Neutrophil (primary cell): Measurements from ENCODE around the gene OARD1.

Experiments
- H3K27ac ChIP-seq: fragments of 200-600 bp; sonication (generic); 2 replicates; pipeline ENCODE4 v1.5.1; 2016; ENCODE audit warnings: mild to moderate bottlenecking, moderate library complexity
- H3K27me3 ChIP-seq: fragments of 200-600 bp; sonication (generic); 2 replicates; pipeline ENCODE4 v1.6.0; 2016; ENCODE audit warnings: mild to moderate bottlenecking
- H3K36me3 ChIP-seq: fragments of 200-600 bp; sonication (generic); 2 replicates; pipeline ENCODE4 v1.5.1; 2017
- H3K4me1 ChIP-seq, 2 experiments: fragments of 200-600 bp in 1 of 2; sonication (generic) in 1 of 2; 1 replicate in 1 of 2; 2 replicates in 1 of 2; pipeline versions ENCODE4 v1.5.1 to v1.6.1; 2013 to 2016; ENCODE audit warnings: low read depth in 1 of 2, low read length in 1 of 2, mild to moderate bottlenecking in 1 of 2, moderate library complexity in 1 of 2; ENCODE audit not compliant: control insufficient read depth in 1 of 2, insufficient read depth in 1 of 2
- H3K4me3 ChIP-seq, 2 experiments: fragments of 200-600 bp in 1 of 2; sonication (generic) in 1 of 2; 1 replicate in 1 of 2; 2 replicates in 1 of 2; pipeline ENCODE4 v1.5.1; 2013 to 2016; ENCODE audit warnings: low read depth in 1 of 2, low read length in 1 of 2, mild to moderate bottlenecking in 1 of 2, moderate library complexity in 1 of 2
- H3K9me3 ChIP-seq: fragments of 200-600 bp; sonication (generic); 2 replicates; pipeline ENCODE4 v1.5.1; 2016
- CTCF ChIP-seq: fragments of 200-600 bp; sonication (generic); IDR thresholded peaks from 2 replicates; pipeline ENCODE4 v1.5.1; 2016; ENCODE audit warnings: antibody characterized with exemption

Gene OARD1

GRCh38 chr6:41042226-41043055 lies 29.7 kb downstream of the OARD1 start, which contains the start of gene TSPO2:
Gene TSPO2 (plus strand): TSS chr6:41042467. CDS start chr6:41042986, 519 bp downstream.
- Histone ChIP-seq H3K27ac (no peak within 1 kb of the TSS), H3K27me3 (no peaks in the 10 kb centered on the region), H3K4me3 (no peak within 1 kb of the TSS), H3K4me1 (no peaks in the 10 kb centered on the region), H3K9me3 (no peaks in the 10 kb centered on the region), H3K36me3 (no peaks in the 10 kb centered on the region)
- no peak for TF ChIP-seq CTCF

- Histone ChIP-seq H3K27me3 (no peaks in the 10 kb centered on the region), H3K36me3 (no peaks in the 10 kb centered on the region), H3K4me3 (no peak overlapping the region), H3K9me3 (no peaks in the 10 kb centered on the region), H3K27ac (no peak overlapping the region), H3K4me1 (no peaks in the 10 kb centered on the region)
- no peak for TF ChIP-seq CTCF
Measured at GRCh38 chr6:41040940-41041536, 31.1 kb downstream of the OARD1 start.

- no peaks in the 10 kb centered on the region for H3K27me3 ChIP-seq
- no peaks in the 10 kb centered on the region for H3K4me1 ChIP-seq
- no peaks in the 10 kb centered on the region for H3K36me3 ChIP-seq
- H3K9me3 ChIP-seq = no peaks in the 10 kb centered on the region
- H3K27ac ChIP-seq = no peak overlapping the region
- no peak for TF ChIP-seq CTCF
- no peak overlapping the region for H3K4me3 ChIP-seq
Measured at GRCh38 chr6:41040101-41040939, 31.8 kb downstream of the OARD1 start.

- H3K9me3 ChIP-seq = no peaks in the 10 kb centered on the region
- no peak within 1 kb of the TSS for H3K27ac ChIP-seq
- no peaks in the 10 kb centered on the region for H3K27me3 ChIP-seq
- H3K4me3 ChIP-seq = no peak within 1 kb of the TSS
- no peaks in the 10 kb centered on the region for H3K4me1 ChIP-seq
- TF ChIP-seq CTCF = peak; percentile 42
- H3K36me3 ChIP-seq = no peaks in the 10 kb centered on the region
Measured at GRCh38 chr6:41039060-41039998, 32.8 kb downstream of the OARD1 start, which contains the start of gene UNC5CL. Gene UNC5CL (minus strand): TSS chr6:41039221. CDS start chr6:41035074, 4,147 bp downstream.

GRCh38 chr6:41038205-41038604 lies 34.0 kb downstream of the OARD1 start:
- H3K27me3 ChIP-seq = no peaks in the 10 kb centered on the region
- H3K36me3 ChIP-seq = no peaks in the 10 kb centered on the region
- H3K4me1 ChIP-seq = no peaks in the 10 kb centered on the region
- H3K27ac ChIP-seq = no peak overlapping the region
- no peak for TF ChIP-seq CTCF
- H3K4me3 ChIP-seq = no peak overlapping the region
- no peaks in the 10 kb centered on the region for H3K9me3 ChIP-seq
